Transverse colon (tissue), 4 donors: ENCODE measurements around the gene PCDHA3. TPM values are rescaled to one million over a fixed set of nuclear protein-coding genes. Genes with fewer than 3 reads are reported as not detected.
A peak's percentile ranks its signal among the peaks of the same experiment; 100 is the strongest.
"Not testable (repeated sequence)": the region's sequence is repeated elsewhere in the genome, so short reads cannot be mapped to it uniquely, and the experiment has no call there.

Experiments used
- DNase-seq: peaks from one replicate; pipeline ENCODE4 v3.0.0-alpha.2; 2019
- H3K27ac ChIP-seq, 4 donors: fragments of 200-600 bp; sonication (generic); 2 replicates each; pipeline ENCODE4 v1.5.1; 2016 to 2018; ENCODE audit warnings: inconsistent platforms in 4 of 4
- H3K27me3 ChIP-seq: fragments of 200-600 bp; sonication (generic); 2 replicates; pipeline ENCODE4 v1.5.1; 2017; ENCODE audit warnings: inconsistent platforms
- H3K36me3 ChIP-seq, 4 donors: fragments of 200-600 bp; sonication (generic); 2 replicates each; pipeline ENCODE4 v1.5.1; 2017 to 2019; ENCODE audit warnings: inconsistent platforms in 4 of 4
- H3K4me1 ChIP-seq, 4 donors: fragments of 200-600 bp; sonication (generic); 2 replicates each; pipeline ENCODE4 v1.5.1; 2017 to 2020; ENCODE audit warnings: inconsistent platforms in 4 of 4
- H3K4me3 ChIP-seq, 4 donors: fragments of 200-600 bp; sonication (generic); 1 replicate in 1 of 4; 2 replicates in 3 of 4; pipeline versions ENCODE4 v1.5.1 to v1.6.1; 2017 to 2019; ENCODE audit warnings: inconsistent platforms in 4 of 4
- H3K9me3 ChIP-seq, 2 donors: fragments of 200-600 bp; sonication (generic); 2 replicates each; pipeline ENCODE4 v1.5.1; 2017 to 2019; ENCODE audit warnings: inconsistent platforms in 2 of 2
- CTCF ChIP-seq, 5 experiments: fragments of 200-600 bp in 3 of 5; fragments of 450-650 bp in 2 of 5; sonication (generic) in 3 of 5; IDR thresholded peaks; 1 replicate in 2 of 5; 2 replicates in 3 of 5; pipeline ENCODE4 v1.5.1; 2016 to 2017; ENCODE audit warnings: antibody characterized with exemption in 5 of 5, inconsistent platforms in 3 of 5, mild to moderate bottlenecking in 2 of 5, moderate library complexity in 1 of 5
- EP300 ChIP-seq: sonication (generic); formaldehyde crosslinking; IDR thresholded peaks from one replicate; pipeline ENCODE4 v1.6.1; 2017; ENCODE audit warnings: antibody characterized with exemption, low read depth
- POLR2A ChIP-seq: fragments of 450-650 bp; IDR thresholded peaks from one replicate; pipeline ENCODE4 v1.6.1; 2016; ENCODE audit warnings: antibody characterized with exemption, mild to moderate bottlenecking, moderate library complexity
- POLR2AphosphoS5 ChIP-seq, 3 donors: sonication (generic); formaldehyde crosslinking; IDR thresholded peaks; one replicate each; pipeline ENCODE4 v1.6.1; 2016; ENCODE audit warnings: antibody characterized with exemption in 3 of 3
- WGBS, 2 donors: methylation state at CpG; one replicate each; pipeline ENCODE4 v1.1.5; 2018; ENCODE audit warnings: low coverage in 1 of 2; 5-methylcytosine and 5-hydroxymethylcytosine counted together
- in situ Hi-C, 4 donors: fragments of 200-750 bp; cut with MboI; loops; one replicate each; pipeline versions ENCODE4 v1.15.0 to v1.15.1; 2017; ENCODE audit warnings: low sequenced_read_pairs in 3 of 4, low pct_ligation_motif_present in 1 of 4, low pct_unique_long_range_greater_than_20kb in 1 of 4
- intact Hi-C: fragments of 100-400 bp; cut with DNase I; formaldehyde crosslinking; loops from one replicate; pipeline ENCODE4 v1.15.1; 2023; ENCODE audit warnings: low total_unique reads
- total RNA-seq, 4 donors: library from RNA; depleted of rRNA; stranded (reverse); fragments of >200 nt; gene quantifications; one replicate each; pipeline ENCODE4 v1.1.0, GENCODE V29; 2016

Gene PCDHA3
- total RNA-seq, 4 donors from 2014 or later = 0.32 to 8.8 (median 0.41) TPM; not detected in 1

- Histone ChIP-seq H3K27ac (peak overlapping the region in 1 of 4 donors; percentile 11), H3K36me3 (no peaks in the 10 kb centered on the region), H3K4me1 (no peaks in the 10 kb centered on the region), H3K27me3 (peaks cover 8% of the 10 kb centered on the region), H3K4me3 (peak overlapping the region in 2 of 4 donors; percentile 17 to 23), H3K9me3 (peaks cover 5 to 33% of the 10 kb centered on the region in 2 donors)
- no peak for DNase-seq
- in situ Hi-C loops (no loop called here), intact Hi-C loops (no loop called here)
- WGBS, 2 donors = 53 to 56% methylated on average over 15 to 16 of the region's 16 CpGs
- TF ChIP-seq EP300 (no peak), CTCF (IDR thresholded peaks at IDR 0.05) (no peak), POLR2A (no peak), POLR2AphosphoS5 (IDR thresholded peaks at IDR 0.05) (no peak)
Observed at GRCh38 chr5:140801494-140801841, 611 bp downstream of the PCDHA3 start.

GRCh38 chr5:140802381-140802780 is 1.5 kb downstream of the PCDHA3 start:
- in situ Hi-C loops, H3K4me1 ChIP-seq, H3K27me3 ChIP-seq, intact Hi-C loops, H3K36me3 ChIP-seq, H3K27ac ChIP-seq, H3K4me3 ChIP-seq, DNase-seq: not testable (repeated sequence)
- peaks cover 5 to 31% of the 10 kb centered on the region in 2 donors for H3K9me3 ChIP-seq
- 87% methylated on average over 44 of the region's 45 CpGs; no CpG with 5 or more reads in 1 of the 2 donors for WGBS, 2 donors

GRCh38 chr5:140802781-140803271 is 2.0 kb downstream of the PCDHA3 start:
- intact Hi-C loops = no loop called here
- no peaks in the 10 kb centered on the region for H3K36me3 ChIP-seq
- WGBS, 2 donors = 84% methylated on average over 45 of the region's 53 CpGs; no CpG with 5 or more reads in 1 of the 2 donors
- H3K4me1 ChIP-seq = no peaks in the 10 kb centered on the region
- peaks cover 4% of the 10 kb centered on the region for H3K27me3 ChIP-seq
- no peak for DNase-seq
- no peak overlapping the region for H3K27ac ChIP-seq
- peaks cover 5 to 31% of the 10 kb centered on the region in 2 donors for H3K9me3 ChIP-seq
- in situ Hi-C loops = no loop called here
- TF ChIP-seq POLR2AphosphoS5 (IDR thresholded peaks at IDR 0.05) (no peak), POLR2A (no peak), EP300 (no peak), CTCF (IDR thresholded peaks at IDR 0.05) (no peak)
- H3K4me3 ChIP-seq = no peak overlapping the region

- intact Hi-C loops = no loop called here
- WGBS, 2 donors = 36 to 53% methylated on average over 5 to 47 of the region's 47 CpGs
- no peaks in the 10 kb centered on the region for H3K36me3 ChIP-seq
- DNase-seq = peak; percentile 26
- TF ChIP-seq POLR2A (no peak), CTCF (IDR thresholded peaks at IDR 0.05) (peak in 4 of 5 experiments; percentile 9 to 30 (median 18))
- no peaks in the 10 kb centered on the region for H3K4me1 ChIP-seq
- H3K27ac ChIP-seq = peak within 1 kb of the TSS in 2 of 4 donors; percentile 29 to 61
- in situ Hi-C loops = no loop called here
- peaks cover 1% of the 10 kb centered on the region for H3K27me3 ChIP-seq
- H3K9me3 ChIP-seq = peaks cover 5 to 32% of the 10 kb centered on the region in 2 donors
- H3K4me3 ChIP-seq = peak within 1 kb of the TSS in 3 of 4 donors; percentile 16 to 32 (median 30)
Observed at GRCh38 chr5:140806834-140807775, 6.2 kb downstream of the PCDHA3 start, which contains the start of gene PCDHA4. TSS of gene PCDHA4 (plus strand) at chr5:140807068.

- H3K4me1 ChIP-seq, in situ Hi-C loops, H3K27me3 ChIP-seq, H3K27ac ChIP-seq, intact Hi-C loops, DNase-seq, H3K4me3 ChIP-seq, H3K36me3 ChIP-seq: not testable (repeated sequence)
- WGBS, 2 donors = 80 to 87% methylated on average over 8 to 62 of the region's 62 CpGs
- peaks cover 5 to 23% of the 10 kb centered on the region in 2 donors for H3K9me3 ChIP-seq
Observed at GRCh38 chr5:140808241-140808888, 7.5 kb downstream of the PCDHA3 start.
